Measurements from ENCODE around the gene PCOLCE2. TPM values are rescaled to one million over a fixed set of nuclear protein-coding genes. Genes with fewer than 3 reads are reported as not detected.

The PCOLCE2 gene
- total RNA-seq, 1 experiment from 2014 or later = 4.4 TPM

GRCh38 chr3:142878649-142879300 lies 10.1 kb downstream of the PCOLCE2 start:
- H3K4me1 ChIP-seq (ENCODE audit: control insufficient read depth in 1 of 2, insufficient read depth in 2 of 2, low read length in 2 of 2) = 0 out of 4 replicates have a peak, but pooled peaks cover 0 to 2% of the 10 kb centered on the region in 2 experiments
- no peaks in the 10 kb centered on the region for H3K27me3 ChIP-seq (ENCODE audit: insufficient read depth, low read length)
- POLR2A ChIA-PET = no interaction called here
- no peaks in the 10 kb centered on the region for H3K36me3 ChIP-seq (ENCODE audit: control insufficient read depth in 1 of 2, insufficient read depth in 2 of 2, low read length in 2 of 2)
- no peaks in the 10 kb centered on the region for H4K20me1 ChIP-seq (ENCODE audit: insufficient read depth)
- no peaks in the 10 kb centered on the region for H3K9me3 ChIP-seq (ENCODE audit: control insufficient read depth in 1 of 2, insufficient read depth in 1 of 2, low read depth in 1 of 2, low read length in 2 of 2)
- H3K79me2 ChIP-seq (ENCODE audit: insufficient read depth, low read length) = no peaks in the 10 kb centered on the region
- no peak for ATAC-seq
- RAD21 ChIA-PET (ENCODE audit: low non-redundant PET in 1 of 2, low total read pairs in 2 of 2, uncharacterized antibody in 2 of 2, unreplicated experiment in 2 of 2) = no interaction called here
- no TSS peak for BruUV-seq (replicated peaks)
- intact Hi-C loops (cut with micrococcal nuclease) = no loop called here
- no peak overlapping the region for H3K9ac ChIP-seq (ENCODE audit: low read length)
- H3K9me2 ChIP-seq (ENCODE audit: insufficient read depth) = no peaks in the 10 kb centered on the region
- no peak overlapping the region for H3K27ac ChIP-seq (ENCODE audit: low read depth, low read length)
- TF ChIP-seq EZH2 (IDR thresholded peaks at IDR 0.05) (no peak), YY1 (IDR thresholded peaks at IDR 0.05; ENCODE audit: extremely low read depth, insufficient replicate concordance, low read depth, low read length) (no peak), CEBPB (IDR thresholded peaks at IDR 0.05; ENCODE audit: low read depth) (no peak), POLR2AphosphoS5 (IDR thresholded peaks at IDR 0.05; ENCODE audit: low read depth, low read length) (no peak), SRF (IDR thresholded peaks at IDR 0.05; ENCODE audit: low read depth) (no peak), EGR1 (IDR thresholded peaks at IDR 0.05; ENCODE audit: low read depth) (no peak), ZNF274 (IDR thresholded peaks at IDR 0.05; ENCODE audit: low read depth, low read length) (no peak), ELF1 (IDR thresholded peaks at IDR 0.05; ENCODE audit: borderline replicate concordance, low read depth) (no peak), CBX3 (IDR thresholded peaks at IDR 0.05; ENCODE audit: low read depth) (no peak), ZBTB33 (IDR thresholded peaks at IDR 0.05; ENCODE audit: extremely low read depth, insufficient replicate concordance, low read length) (no peak), EZH2phosphoT487 (IDR thresholded peaks at IDR 0.05; ENCODE audit: borderline replicate concordance) (no peak), TCF7L2 (IDR thresholded peaks at IDR 0.05; ENCODE audit: borderline replicate concordance, extremely low read depth, insufficient read depth, insufficient read length) (no peak), REST (IDR thresholded peaks at IDR 0.05; ENCODE audit: low read depth) (no peak), SP1 (IDR thresholded peaks at IDR 0.05; ENCODE audit: low read depth) (no peak)
- TF ChIP-seq, protein P1, sequence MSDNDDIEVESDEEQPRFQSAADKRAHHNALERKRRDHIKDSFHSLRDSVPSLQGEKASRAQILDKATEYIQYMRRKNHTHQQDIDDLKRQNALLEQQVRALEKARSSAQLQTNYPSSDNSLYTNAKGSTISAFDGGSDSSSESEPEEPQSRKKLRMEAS (IDR thresholded peaks at IDR 0.05) = no peak
- TF ChIP-seq, protein P2, sequence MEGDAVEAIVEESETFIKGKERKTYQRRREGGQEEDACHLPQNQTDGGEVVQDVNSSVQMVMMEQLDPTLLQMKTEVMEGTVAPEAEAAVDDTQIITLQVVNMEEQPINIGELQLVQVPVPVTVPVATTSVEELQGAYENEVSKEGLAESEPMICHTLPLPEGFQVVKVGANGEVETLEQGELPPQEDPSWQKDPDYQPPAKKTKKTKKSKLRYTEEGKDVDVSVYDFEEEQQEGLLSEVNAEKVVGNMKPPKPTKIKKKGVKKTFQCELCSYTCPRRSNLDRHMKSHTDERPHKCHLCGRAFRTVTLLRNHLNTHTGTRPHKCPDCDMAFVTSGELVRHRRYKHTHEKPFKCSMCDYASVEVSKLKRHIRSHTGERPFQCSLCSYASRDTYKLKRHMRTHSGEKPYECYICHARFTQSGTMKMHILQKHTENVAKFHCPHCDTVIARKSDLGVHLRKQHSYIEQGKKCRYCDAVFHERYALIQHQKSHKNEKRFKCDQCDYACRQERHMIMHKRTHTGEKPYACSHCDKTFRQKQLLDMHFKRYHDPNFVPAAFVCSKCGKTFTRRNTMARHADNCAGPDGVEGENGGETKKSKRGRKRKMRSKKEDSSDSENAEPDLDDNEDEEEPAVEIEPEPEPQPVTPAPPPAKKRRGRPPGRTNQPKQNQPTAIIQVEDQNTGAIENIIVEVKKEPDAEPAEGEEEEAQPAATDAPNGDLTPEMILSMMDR (IDR thresholded peaks at IDR 0.05 in 2 of 3, conservative IDR thresholded peaks at IDR 0.05 in 1 of 3; ENCODE audit: borderline replicate concordance in 1 of 3, insufficient read depth in 1 of 3, low read depth in 2 of 3, low read length in 2 of 3) = no peak
- CTCF ChIA-PET = interaction anchor here (1.2 to 1.4 kb wide), 2 partner anchors 9 to 21 kb away, joined by 3 read pairs; no protein-coding TSS in a partner anchor
- DNase-seq (ENCODE audit: low read depth, low spot score) = no peak
- no peak overlapping the region for H2AFZ ChIP-seq (ENCODE audit: low read depth, low read length, poor library complexity, severe bottlenecking)
- no peak overlapping the region for H3K4me3 ChIP-seq (replicated peaks in 1 of 2; ENCODE audit: low read depth in 1 of 2, low read length in 2 of 2)
- no peak overlapping the region for H3K4me2 ChIP-seq (ENCODE audit: low read length)

Data from HCT116 (cell line).